Measurements from ENCODE around the gene PRKAG2.

DNA sequence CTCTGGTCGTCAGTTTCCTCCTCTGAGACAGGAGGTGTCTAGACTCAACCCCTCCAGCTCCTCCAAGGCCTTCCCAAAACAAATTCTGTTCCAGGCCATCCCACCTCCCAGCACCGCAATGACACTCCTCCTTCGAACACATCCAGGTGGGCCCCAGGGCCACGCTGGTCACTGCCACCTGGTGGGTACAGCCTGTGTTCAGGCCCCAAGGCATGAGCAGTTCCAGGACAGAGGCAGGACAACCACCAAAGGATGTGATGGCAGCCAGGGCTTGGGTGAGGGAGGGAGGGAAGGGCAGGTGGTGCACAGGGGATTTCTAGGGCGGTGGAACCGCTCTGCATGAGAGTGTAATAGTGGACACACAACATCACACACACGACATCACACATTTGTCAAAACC is 76.5 kb downstream of the PRKAG2 start:
- TF ChIP-seq TCF12 (IDR thresholded peaks at IDR 0.05) (no peak), YY1 (IDR thresholded peaks at IDR 0.05; ENCODE audit: low read depth) (no peak), POLR2AphosphoS5 (IDR thresholded peaks at IDR 0.05; ENCODE audit: low read depth, low read length) (no peak), JUND (IDR thresholded peaks at IDR 0.05) (no peak), PBX3 (IDR thresholded peaks at IDR 0.05) (no peak)
- TF ChIP-seq, protein P1, sequence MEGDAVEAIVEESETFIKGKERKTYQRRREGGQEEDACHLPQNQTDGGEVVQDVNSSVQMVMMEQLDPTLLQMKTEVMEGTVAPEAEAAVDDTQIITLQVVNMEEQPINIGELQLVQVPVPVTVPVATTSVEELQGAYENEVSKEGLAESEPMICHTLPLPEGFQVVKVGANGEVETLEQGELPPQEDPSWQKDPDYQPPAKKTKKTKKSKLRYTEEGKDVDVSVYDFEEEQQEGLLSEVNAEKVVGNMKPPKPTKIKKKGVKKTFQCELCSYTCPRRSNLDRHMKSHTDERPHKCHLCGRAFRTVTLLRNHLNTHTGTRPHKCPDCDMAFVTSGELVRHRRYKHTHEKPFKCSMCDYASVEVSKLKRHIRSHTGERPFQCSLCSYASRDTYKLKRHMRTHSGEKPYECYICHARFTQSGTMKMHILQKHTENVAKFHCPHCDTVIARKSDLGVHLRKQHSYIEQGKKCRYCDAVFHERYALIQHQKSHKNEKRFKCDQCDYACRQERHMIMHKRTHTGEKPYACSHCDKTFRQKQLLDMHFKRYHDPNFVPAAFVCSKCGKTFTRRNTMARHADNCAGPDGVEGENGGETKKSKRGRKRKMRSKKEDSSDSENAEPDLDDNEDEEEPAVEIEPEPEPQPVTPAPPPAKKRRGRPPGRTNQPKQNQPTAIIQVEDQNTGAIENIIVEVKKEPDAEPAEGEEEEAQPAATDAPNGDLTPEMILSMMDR (IDR thresholded peaks at IDR 0.05) = no peak
- TF ChIP-seq, protein P2, sequence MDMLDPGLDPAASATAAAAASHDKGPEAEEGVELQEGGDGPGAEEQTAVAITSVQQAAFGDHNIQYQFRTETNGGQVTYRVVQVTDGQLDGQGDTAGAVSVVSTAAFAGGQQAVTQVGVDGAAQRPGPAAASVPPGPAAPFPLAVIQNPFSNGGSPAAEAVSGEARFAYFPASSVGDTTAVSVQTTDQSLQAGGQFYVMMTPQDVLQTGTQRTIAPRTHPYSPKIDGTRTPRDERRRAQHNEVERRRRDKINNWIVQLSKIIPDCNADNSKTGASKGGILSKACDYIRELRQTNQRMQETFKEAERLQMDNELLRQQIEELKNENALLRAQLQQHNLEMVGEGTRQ (IDR thresholded peaks at IDR 0.05; ENCODE audit: borderline replicate concordance, low read depth, low read length) = no peak
- TF ChIP-seq, protein P3, sequence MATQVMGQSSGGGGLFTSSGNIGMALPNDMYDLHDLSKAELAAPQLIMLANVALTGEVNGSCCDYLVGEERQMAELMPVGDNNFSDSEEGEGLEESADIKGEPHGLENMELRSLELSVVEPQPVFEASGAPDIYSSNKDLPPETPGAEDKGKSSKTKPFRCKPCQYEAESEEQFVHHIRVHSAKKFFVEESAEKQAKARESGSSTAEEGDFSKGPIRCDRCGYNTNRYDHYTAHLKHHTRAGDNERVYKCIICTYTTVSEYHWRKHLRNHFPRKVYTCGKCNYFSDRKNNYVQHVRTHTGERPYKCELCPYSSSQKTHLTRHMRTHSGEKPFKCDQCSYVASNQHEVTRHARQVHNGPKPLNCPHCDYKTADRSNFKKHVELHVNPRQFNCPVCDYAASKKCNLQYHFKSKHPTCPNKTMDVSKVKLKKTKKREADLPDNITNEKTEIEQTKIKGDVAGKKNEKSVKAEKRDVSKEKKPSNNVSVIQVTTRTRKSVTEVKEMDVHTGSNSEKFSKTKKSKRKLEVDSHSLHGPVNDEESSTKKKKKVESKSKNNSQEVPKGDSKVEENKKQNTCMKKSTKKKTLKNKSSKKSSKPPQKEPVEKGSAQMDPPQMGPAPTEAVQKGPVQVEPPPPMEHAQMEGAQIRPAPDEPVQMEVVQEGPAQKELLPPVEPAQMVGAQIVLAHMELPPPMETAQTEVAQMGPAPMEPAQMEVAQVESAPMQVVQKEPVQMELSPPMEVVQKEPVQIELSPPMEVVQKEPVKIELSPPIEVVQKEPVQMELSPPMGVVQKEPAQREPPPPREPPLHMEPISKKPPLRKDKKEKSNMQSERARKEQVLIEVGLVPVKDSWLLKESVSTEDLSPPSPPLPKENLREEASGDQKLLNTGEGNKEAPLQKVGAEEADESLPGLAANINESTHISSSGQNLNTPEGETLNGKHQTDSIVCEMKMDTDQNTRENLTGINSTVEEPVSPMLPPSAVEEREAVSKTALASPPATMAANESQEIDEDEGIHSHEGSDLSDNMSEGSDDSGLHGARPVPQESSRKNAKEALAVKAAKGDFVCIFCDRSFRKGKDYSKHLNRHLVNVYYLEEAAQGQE (IDR thresholded peaks at IDR 0.05; ENCODE audit: low read depth, low read length) = no peak
